ENCODE measurements around the gene FHAD1. TPM values are rescaled to one million over a fixed set of nuclear protein-coding genes. Genes with fewer than 3 reads are reported as not detected.

Gene FHAD1
- total RNA-seq, 1 donor from 2014 or later: 2.1 TPM

GRCh38 chr1:15445390-15446122 is 198.5 kb downstream of the FHAD1 start:
- Histone ChIP-seq H3K36me3 (ENCODE audit: control insufficient read depth in 3 of 3, insufficient read depth in 3 of 3, low read length in 3 of 3) (no peaks in the 10 kb centered on the region), H3K9ac (ENCODE audit: low read depth in 1 of 3, low read length in 3 of 3) (no peak overlapping the region), H3K4me1 (ENCODE audit: control insufficient read depth in 3 of 3, insufficient read depth in 3 of 3, low read length in 3 of 3) (no peaks in the 10 kb centered on the region), H3K4me3 (ENCODE audit: low read length in 3 of 3) (no peak overlapping the region), H3K9me3 (ENCODE audit: control insufficient read depth in 3 of 3, low read length in 3 of 3) (no peaks in the 10 kb centered on the region), H3K27ac (ENCODE audit: low read depth, low read length) (no peak overlapping the region), H3K27me3 (ENCODE audit: control insufficient read depth in 3 of 3, insufficient read depth in 3 of 3, low read length in 3 of 3) (peaks cover 0 to 17% (median 3%) of the 10 kb centered on the region in 3 donors)

GRCh38 chr1:15446212-15446611 is 199.2 kb downstream of the FHAD1 start:
- Histone ChIP-seq H3K9me3 (ENCODE audit: control insufficient read depth in 3 of 3, low read length in 3 of 3) (peaks cover 0 to 2% (median 0%) of the 10 kb centered on the region in 3 donors), H3K36me3 (ENCODE audit: control insufficient read depth in 3 of 3, insufficient read depth in 3 of 3, low read length in 3 of 3) (no peaks in the 10 kb centered on the region), H3K27me3 (ENCODE audit: control insufficient read depth in 3 of 3, insufficient read depth in 3 of 3, low read length in 3 of 3) (peaks cover 0 to 17% (median 3%) of the 10 kb centered on the region in 3 donors), H3K27ac (ENCODE audit: low read depth, low read length) (no peak overlapping the region), H3K9ac (ENCODE audit: low read depth in 1 of 3, low read length in 3 of 3) (no peak overlapping the region), H3K4me1 (ENCODE audit: control insufficient read depth in 3 of 3, insufficient read depth in 3 of 3, low read length in 3 of 3) (no peaks in the 10 kb centered on the region), H3K4me3 (ENCODE audit: low read length in 3 of 3) (no peak overlapping the region)

Other genes starting within 250 kb of the FHAD1 start
- 4.7 TPM for gene TMEM51, start 93.5 kb upstream of the FHAD1 start, total RNA-seq
- 12.5 TPM for gene EFHD2, start 162.7 kb downstream of the FHAD1 start, total RNA-seq
- not detected for gene CTRC, start 191.2 kb downstream of the FHAD1 start, total RNA-seq
- not detected for gene CELA2A, start 209.5 kb downstream of the FHAD1 start, total RNA-seq
- 1.6 TPM for gene CELA2B, start 228.9 kb downstream of the FHAD1 start, total RNA-seq